NCI-H2029 treated with DMSO at 0.1 percent for 48 hours (cell line): ENCODE results near the gene LMX1A.

ENCODE experiments used
- DNase-seq: peaks from one replicate; lab custom pipeline; 2025; lab: John Stamatoyannopoulos, UW

The LMX1A gene

GRCh38 chr1:165325460-165326203 lies 30.9 kb downstream of the LMX1A start:
- no peak for DNase-seq

- no peak for DNase-seq
Observed at GRCh38 chr1:165324050-165324449, 32.5 kb downstream of the LMX1A start.

DNA sequence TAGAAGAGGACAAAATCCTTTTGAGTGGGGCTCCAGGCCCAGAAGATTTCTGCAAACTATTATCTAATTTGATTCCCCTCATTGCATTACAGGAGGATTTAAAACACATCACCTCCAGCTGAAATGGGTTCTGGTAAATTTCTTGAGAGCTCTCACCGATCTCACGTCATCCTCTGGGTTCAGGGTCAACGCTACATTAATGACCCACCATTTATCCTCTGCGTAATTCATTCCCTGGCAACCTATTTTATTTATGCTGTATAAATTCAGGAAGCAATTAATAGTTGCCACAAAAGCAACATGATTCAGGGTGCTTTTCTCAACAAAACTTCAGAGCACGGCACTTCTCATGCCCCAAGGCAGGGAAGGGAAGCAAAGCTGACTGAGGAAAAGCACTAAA lies 38.9 kb downstream of the LMX1A start:
- DNase-seq: no peak

DNA sequence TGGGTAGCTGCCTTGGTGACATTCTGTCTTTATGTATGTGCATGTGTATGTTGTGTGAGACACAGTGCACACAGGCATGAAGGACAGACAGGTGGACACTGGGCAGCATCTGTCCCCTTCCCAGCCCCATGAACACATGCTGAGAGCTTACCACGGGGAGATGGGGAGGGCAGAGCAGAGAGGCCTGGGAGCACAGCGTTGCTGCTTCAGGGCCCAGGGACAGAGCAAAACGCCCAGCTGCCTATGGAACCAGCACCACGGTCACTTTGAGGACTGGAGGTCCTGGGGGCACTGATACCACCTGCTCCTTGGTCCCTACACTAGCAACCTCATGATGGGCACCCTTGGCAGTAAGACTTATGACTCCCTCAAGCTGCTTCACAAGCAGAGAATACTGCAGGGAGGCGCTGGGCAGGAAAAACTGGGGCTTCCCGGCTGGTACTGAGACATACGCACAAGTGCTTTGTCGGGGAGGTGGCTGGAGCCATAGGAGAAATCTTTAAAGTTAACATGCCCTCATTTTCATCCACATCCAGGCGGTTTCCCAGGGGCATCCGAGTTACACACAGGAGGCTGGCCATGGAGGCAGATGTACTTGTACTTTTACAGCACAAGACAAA lies 40.3 kb downstream of the LMX1A start:
- no peak for DNase-seq

DNA sequence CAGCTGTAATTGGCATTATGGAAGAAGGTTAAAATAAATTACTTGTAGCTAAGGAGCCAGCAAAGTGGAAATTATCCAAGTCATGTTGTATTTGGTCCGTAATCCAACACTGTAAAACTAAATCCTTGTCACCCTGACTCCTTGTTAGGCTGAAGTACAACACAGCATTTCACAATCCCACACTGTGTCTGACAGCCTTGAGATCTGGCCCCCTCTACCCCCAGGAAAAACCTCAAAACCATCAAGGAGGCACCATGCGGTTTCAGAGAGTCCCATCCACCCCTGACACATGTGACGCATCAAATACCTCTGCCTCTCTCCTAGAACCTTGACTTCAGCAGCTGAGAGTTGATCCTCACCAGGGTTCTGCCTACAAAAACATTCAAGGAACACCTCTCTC lies 41.0 kb downstream of the LMX1A start:
- no peak for DNase-seq

- no peak for DNase-seq
Observed at GRCh38 chr1:165313903-165314302, 42.6 kb downstream of the LMX1A start.

DNA sequence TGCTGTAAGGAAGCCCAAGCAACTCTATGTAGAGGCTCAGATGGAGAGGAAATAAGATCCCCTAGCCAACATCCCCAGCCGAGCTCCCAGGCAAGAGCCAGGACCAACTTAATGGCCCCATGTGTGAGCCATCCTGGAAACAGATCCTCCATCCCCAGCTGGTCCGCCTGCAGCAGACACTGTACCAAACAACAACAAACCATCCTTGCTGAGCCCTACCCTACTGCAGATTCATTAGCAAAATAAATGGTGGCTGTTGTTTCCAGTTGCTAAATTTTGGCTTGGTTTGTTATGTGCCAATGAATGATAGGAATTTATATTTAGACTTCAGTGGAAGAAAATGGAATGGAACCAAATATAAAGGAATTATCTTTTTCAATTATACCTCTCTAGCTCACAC lies 43.9 kb downstream of the LMX1A start:
- DNase-seq: no peak

DNA sequence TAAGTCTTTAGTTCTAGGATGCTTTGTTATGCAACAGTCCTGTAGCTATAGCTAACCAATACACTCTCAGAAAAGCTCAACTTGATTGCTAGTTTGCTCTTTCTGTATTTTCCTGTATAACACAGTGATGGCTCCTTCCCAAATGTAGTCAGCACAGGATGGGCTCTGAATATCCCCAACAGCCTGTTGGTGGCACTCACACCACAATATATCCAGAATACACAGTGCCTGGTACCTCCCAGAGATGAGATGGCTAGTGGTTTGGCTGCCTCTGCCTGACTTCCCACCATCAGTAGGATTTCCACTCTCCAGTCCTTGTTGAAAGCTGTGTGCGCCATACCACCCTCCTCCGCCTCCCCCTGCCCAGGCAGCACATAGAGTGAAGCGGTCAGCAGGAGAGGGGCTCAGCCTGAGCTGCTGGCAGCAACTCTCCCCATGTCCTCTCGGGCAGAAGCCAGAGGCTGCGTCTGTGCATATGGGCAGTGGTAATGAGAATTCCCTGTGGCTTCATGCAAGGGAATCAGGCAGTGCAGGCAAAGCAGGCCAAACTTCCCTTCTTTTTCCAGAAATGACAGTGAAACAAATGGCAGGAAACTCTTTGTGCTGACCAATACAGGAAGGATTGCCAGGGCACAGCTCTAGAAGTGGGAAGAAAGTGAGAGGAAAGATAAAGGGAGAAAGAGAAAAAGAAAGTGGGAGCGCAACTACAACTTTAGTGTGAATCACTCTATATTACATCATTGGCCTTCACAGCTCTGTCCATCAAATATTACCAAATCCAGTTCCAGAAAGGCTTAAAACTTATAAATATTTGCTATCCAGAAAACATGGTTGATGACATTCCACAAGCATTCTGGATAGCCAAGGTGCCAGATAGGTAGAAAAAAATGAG lies 49.7 kb downstream of the LMX1A start:
- DNase-seq: no peak

- DNase-seq: no peak
Observed at GRCh38 chr1:165303386-165303785, 53.1 kb downstream of the LMX1A start.

GRCh38 chr1:165300400-165300903 lies 56.1 kb downstream of the LMX1A start:
- DNase-seq: no peak

- no peak for DNase-seq
Observed at GRCh38 chr1:165298203-165298820, 58.2 kb downstream of the LMX1A start.

DNA sequence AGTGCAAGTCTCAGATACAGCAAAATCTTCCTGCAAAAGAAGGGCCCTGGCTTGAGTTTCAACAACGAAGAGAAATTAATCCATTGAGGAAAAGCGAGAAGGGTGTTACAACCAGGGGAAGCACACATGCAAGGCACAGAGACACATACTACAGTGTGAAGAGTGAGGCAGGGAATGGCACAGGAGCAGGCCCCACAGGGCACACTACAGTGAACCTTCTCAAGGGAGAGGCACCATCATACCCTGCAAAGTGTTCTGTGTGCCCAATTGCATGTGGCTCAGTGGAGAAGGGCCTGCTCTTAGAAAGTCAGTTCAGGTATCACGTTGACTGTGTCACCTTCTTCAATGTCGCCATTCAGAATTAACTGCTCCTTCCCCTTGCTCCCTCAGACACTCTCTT lies 60.3 kb downstream of the LMX1A start:
- no peak for DNase-seq

DNA sequence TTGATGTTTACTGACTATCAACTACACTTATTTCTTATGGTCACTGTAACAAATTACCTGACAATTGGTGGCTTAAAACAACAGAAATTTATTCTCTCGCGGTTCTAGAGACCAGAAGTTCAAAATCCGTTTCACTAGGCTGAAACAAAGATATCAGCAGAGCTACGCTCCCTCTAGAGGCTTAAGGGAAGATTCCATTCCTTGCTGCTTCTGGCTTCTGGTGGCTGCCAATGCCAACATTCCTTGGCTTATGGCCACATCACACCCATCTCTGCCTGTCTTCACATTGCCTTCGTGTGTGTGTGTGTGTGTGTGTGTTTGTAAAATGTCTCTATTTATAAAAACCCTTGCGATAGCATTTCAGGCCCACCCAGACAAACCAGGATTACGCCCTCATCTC lies 66.4 kb downstream of the LMX1A start:
- DNase-seq: no peak

DNA sequence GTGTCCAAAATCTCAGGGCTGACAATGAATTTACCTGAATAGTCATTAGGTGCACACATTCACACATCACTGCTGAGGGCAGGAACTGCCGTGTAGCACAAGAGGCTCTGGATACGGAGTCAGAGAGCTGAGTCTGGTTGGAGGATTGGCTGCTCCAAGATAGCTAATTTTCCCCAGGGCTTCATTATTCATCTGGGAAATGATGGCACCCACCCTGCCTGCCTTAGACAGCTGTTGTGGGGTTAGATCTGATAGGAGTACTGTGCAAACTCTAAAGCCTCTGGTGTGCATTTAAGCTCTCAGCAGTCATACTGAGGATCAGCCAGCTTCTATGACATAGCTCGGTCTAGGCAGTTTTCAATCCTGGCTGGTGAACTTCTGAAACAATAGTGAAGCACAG lies 67.0 kb downstream of the LMX1A start:
- no peak for DNase-seq

DNA sequence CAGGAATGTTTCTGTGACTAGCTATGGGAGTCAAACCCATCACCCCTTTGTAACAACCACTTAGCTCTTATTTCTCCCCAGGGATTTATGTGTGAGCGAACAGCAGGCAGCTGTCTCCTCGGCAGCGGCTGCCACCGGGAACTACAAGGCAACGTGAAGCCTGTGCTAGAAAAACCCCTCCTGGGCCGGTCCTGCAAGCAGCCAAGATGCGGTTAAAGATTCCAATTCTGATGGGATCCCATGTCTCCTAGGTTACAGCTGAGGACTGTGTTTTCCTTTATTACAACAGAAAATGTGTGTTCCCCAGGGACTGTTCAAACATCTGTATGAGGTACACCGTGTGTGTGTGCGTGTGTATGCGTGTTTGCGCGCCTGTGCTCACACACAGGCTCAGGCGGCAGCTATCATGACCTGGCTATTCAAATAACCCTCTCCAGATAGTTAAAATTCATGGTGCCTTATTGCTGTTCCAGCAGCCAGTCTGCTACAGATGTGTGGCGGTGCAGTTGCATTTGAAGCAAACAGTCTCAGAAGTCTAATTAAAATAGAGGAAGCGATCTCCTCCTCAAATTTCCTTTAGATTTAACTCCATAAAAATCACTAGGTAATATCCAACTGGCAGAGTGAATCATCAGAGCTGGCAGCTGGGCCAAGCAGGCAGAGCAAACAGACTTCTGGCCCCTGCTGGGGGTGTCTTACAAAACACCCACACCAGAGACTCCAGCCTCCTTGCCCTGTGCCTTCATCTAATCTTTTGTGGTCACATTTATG lies 68.0 kb downstream of the LMX1A start:
- DNase-seq: no peak

- DNase-seq: no peak
Observed at GRCh38 chr1:165287781-165288180, 68.7 kb downstream of the LMX1A start.

GRCh38 chr1:165287329-165287728 lies 69.2 kb downstream of the LMX1A start:
- DNase-seq: no peak

DNA sequence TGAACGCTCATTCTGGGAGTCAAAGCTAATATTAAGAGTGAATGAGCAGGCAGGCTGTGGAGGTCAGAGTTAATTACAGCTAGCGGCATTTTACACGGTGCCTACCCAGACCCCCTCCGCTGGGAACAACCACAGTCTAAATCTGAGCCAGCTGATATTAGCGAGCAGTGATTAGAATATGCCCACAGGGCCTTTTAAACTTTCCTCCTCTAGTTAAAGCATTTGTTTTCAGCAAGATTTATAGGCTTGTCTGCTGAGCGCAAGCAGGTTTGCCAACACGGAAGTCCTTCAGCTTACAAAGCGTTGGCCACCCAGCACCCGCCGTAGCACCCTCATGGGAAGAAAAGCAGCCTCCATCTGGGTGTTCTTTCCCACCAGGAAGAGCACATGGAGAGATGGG lies 72.1 kb downstream of the LMX1A start:
- DNase-seq: no peak

- DNase-seq: no peak
Observed at GRCh38 chr1:165281207-165281901, 75.2 kb downstream of the LMX1A start.

GRCh38 chr1:165279882-165280281 lies 76.6 kb downstream of the LMX1A start:
- DNase-seq: no peak

- DNase-seq: no peak
Observed at GRCh38 chr1:165276314-165276713, 80.2 kb downstream of the LMX1A start.
